Ecto neural progenitor cell (in vitro differentiated cells): ENCODE data around the gene SNX9.
"Not testable (repeated sequence)": the region's sequence is repeated elsewhere in the genome, so short reads cannot be mapped to it uniquely, and the experiment has no call there.

Experiments used
- DNase-seq: peaks from one replicate; pipeline ENCODE4 v3.0.0-alpha.2; 2018; ENCODE audit warnings: low spot score

Gene SNX9

GRCh38 chr6:157823001-157823527 is at the start of gene SNX9:
Gene SNX9 (plus strand): TSS chr6:157823246. CDS start chr6:157823435, 189 bp downstream.
- DNase-seq: peak; percentile 80

- no peak for DNase-seq
These were observed 49.7 kb upstream of the SNX9 start for GRCh38 chr6:157773248-157773773.

GRCh38 chr6:157774153-157775135 is 48.6 kb upstream of the SNX9 start:
- DNase-seq: no peak

- no peak for DNase-seq
These were observed 47.7 kb upstream of the SNX9 start for GRCh38 chr6:157775376-157775775.

GRCh38 chr6:157777344-157777743 is 45.7 kb upstream of the SNX9 start:
- no peak for DNase-seq

- DNase-seq: no peak
These were observed 44.3 kb upstream of the SNX9 start for GRCh38 chr6:157778719-157779118.

- DNase-seq: no peak
These were observed 43.1 kb upstream of the SNX9 start for GRCh38 chr6:157779705-157780604.

GRCh38 chr6:157785636-157786035 is 37.4 kb upstream of the SNX9 start:
- no peak for DNase-seq

- DNase-seq: no peak
These were observed 36.8 kb upstream of the SNX9 start for GRCh38 chr6:157786221-157786620.

GRCh38 chr6:157787080-157787479 is 36.0 kb upstream of the SNX9 start:
- DNase-seq: no peak

GRCh38 chr6:157788180-157788579 is 34.9 kb upstream of the SNX9 start:
- no peak for DNase-seq

- no peak for DNase-seq
These were observed 33.7 kb upstream of the SNX9 start for GRCh38 chr6:157789297-157789696.

- DNase-seq: no peak
These were observed 33.2 kb upstream of the SNX9 start for GRCh38 chr6:157789861-157790260.

GRCh38 chr6:157790548-157791160 is 32.4 kb upstream of the SNX9 start:
- DNase-seq: no peak

GRCh38 chr6:157791450-157791849 is 31.6 kb upstream of the SNX9 start:
- no peak for DNase-seq

- DNase-seq: no peak
These were observed 30.4 kb upstream of the SNX9 start for GRCh38 chr6:157792671-157793070.

- not testable (repeated sequence) for DNase-seq
These were observed 29.0 kb upstream of the SNX9 start for GRCh38 chr6:157794012-157794411.

- no peak for DNase-seq
These were observed 27.2 kb upstream of the SNX9 start for GRCh38 chr6:157795841-157796240.

- no peak for DNase-seq
These were observed 24.2 kb upstream of the SNX9 start for GRCh38 chr6:157798851-157799250.

- not testable (repeated sequence) for DNase-seq
These were observed 23.5 kb upstream of the SNX9 start for GRCh38 chr6:157799561-157799960.

GRCh38 chr6:157800420-157801237 is 22.4 kb upstream of the SNX9 start:
- no peak for DNase-seq
